ENCODE results near the gene FCN2. TPM values are rescaled to one million over a fixed set of nuclear protein-coding genes. Genes with fewer than 3 reads are reported as not detected.

Gene FCN2
- total RNA-seq, 4 donors from 2014 or later: 0.93 to 16.5 TPM; not detected in 2

- no peak for DNase-seq
- Histone ChIP-seq H3K27me3 (no peaks in the 10 kb centered on the region), H3K4me1 (peaks cover 21 to 41% of the 10 kb centered on the region in 2 donors), H3K36me3 (no peaks in the 10 kb centered on the region), H3K9me3 (no peaks in the 10 kb centered on the region), H3K4me3 (replicated peaks in 1 of 3) (no peak overlapping the region), H3K27ac (peak overlapping the region in 1 of 3 donors; percentile 58)
- no peak for TF ChIP-seq POLR2A (IDR thresholded peaks at IDR 0.05)
- TF ChIP-seq CTCF (IDR thresholded peaks at IDR 0.05): no peak
- intact Hi-C loops (cut with DNase I): no loop called here
- 43 to 50% methylated on average over 3 of the region's 3 CpGs for WGBS, 2 donors
Measured at GRCh38 chr9:134895097-134895496, 14.5 kb downstream of the FCN2 start.

- 57 to 61% methylated on average over 2 of the region's 2 CpGs for WGBS, 2 donors
- H3K4me3 ChIP-seq (replicated peaks in 1 of 3): no peak overlapping the region
Measured at GRCh38 chr9:134895567-134895907, 14.9 kb downstream of the FCN2 start.

GRCh38 chr9:134895908-134896833 is 15.6 kb downstream of the FCN2 start:
- Histone ChIP-seq H3K4me3 (replicated peaks in 1 of 3) (no peak overlapping the region), H3K4me1 (peaks cover 21 to 41% of the 10 kb centered on the region in 2 donors), H3K9me3 (no peaks in the 10 kb centered on the region), H3K27me3 (no peaks in the 10 kb centered on the region), H3K36me3 (no peaks in the 10 kb centered on the region), H3K27ac (peak overlapping the region; percentile 58 to 84 (median 77))
- TF ChIP-seq CTCF (IDR thresholded peaks at IDR 0.05) (no peak), POLR2A (IDR thresholded peaks at IDR 0.05) (no peak)
- peak; percentile 83 to 85 for DNase-seq
- intact Hi-C loops (cut with DNase I): no loop called here
- WGBS, 2 donors: 12 to 22% methylated on average over 13 to 14 of the region's 14 CpGs

More at GRCh38 chr9:134895567-134895907, 14.9 kb downstream of the FCN2 start:
- TF ChIP-seq CTCF (IDR thresholded peaks at IDR 0.05): no peak
- no peak for TF ChIP-seq POLR2A (IDR thresholded peaks at IDR 0.05)
- intact Hi-C loops (cut with DNase I): no loop called here
- peaks cover 21 to 41% of the 10 kb centered on the region in 2 donors for H3K4me1 ChIP-seq
- no peaks in the 10 kb centered on the region for H3K9me3 ChIP-seq
- no peaks in the 10 kb centered on the region for H3K36me3 ChIP-seq
- no peak for DNase-seq
- H3K27ac ChIP-seq: peak overlapping the region; percentile 58 to 84 (median 77)
- H3K27me3 ChIP-seq: no peaks in the 10 kb centered on the region

- H3K4me3 ChIP-seq (replicated peaks in 1 of 3): no peak overlapping the region
- peak overlapping the region; percentile 45 to 84 (median 77) for H3K27ac ChIP-seq
- no peaks in the 10 kb centered on the region for H3K9me3 ChIP-seq
- no peak for DNase-seq
- intact Hi-C loops (cut with DNase I): no loop called here
- TF ChIP-seq POLR2A (IDR thresholded peaks at IDR 0.05) (no peak), CTCF (IDR thresholded peaks at IDR 0.05) (no peak)
- peaks cover 21 to 41% of the 10 kb centered on the region in 2 donors for H3K4me1 ChIP-seq
- no peaks in the 10 kb centered on the region for H3K36me3 ChIP-seq
- WGBS, 2 donors: 65 to 75% methylated on average over 14 of the region's 14 CpGs
- no peaks in the 10 kb centered on the region for H3K27me3 ChIP-seq
Measured at GRCh38 chr9:134896834-134897583, 16.4 kb downstream of the FCN2 start.
